ENCODE measurements around the gene TBC1D20.

The TBC1D20 gene

DNA sequence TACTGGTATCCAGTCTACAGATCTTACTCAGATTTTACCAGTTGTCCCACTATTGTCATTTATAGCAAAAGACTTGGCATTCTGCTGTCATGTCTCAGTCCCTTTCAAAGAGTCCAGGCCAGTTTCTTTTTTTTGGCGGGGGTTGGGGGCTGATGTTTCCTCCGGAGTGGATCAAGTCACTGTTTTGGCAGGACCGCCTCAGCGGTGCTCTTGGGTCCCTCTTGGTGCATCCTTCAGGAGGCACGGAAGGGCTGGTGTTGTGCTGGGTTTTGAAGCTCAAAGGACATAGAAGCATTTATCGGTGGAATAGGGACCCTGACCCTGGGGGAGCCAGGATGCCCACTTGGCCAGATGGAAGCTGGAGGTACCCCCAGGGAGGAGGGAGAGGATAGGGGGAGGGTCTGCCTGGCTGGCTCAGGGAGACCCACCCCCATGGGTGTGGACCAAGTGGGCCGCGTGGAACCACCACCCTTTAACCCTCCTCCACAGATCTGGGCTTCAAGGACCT lies 43.4 kb downstream of the TBC1D20 start:
- DNase-seq: no peak

DNA sequence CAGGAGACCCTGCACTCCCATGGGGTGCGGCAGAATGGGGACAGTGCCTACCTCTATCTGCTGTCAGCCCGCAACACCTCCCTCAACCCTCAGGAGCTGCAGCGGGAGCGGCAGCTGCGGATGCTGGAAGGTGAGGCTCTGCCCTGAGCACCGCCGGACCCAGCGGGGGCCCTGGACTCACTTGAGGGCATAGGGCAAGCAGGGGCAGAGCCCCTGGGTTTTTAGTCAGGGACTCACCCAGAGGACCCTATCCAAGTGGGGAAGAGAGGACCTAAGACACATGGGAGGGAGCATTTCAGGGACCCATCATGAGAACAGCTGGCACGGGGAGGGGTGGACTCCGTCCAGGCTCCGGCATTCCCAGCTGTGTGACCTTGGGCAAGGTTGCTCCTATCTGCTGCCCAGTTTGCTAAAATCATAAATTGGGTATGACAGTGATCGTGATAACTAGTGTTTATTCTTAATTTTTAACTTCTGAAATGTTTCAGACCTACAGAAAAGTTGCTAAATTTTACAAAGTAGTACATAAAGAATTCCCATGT lies 44.5 kb downstream of the TBC1D20 start:
- no peak for DNase-seq

- no peak for DNase-seq
Observed at GRCh38 chr20:416950-417800, 45.2 kb downstream of the TBC1D20 start.

DNA sequence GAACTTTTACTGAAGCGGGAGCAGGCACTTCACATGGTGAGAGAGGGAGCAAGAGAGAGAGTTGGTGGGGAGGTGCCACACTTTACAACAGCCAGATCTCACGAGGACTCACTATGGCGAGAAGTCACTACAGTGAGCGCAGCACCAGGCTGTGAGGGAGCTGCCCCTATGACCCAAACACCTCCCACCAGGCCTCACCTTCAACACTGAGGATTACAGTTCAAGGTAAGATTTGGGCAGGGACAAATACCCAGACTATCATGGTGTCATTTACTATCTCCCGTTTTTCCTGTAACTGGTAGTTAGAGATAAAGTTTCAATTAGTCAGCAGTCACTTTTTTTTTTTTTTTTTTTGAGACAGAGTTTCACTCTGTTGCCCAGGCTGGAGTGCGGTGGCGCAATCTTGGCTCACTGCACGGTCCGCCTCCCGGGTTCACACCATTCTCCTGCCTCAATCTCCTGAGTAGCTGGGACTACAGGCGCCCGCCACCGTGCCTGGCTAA lies 46.5 kb downstream of the TBC1D20 start:
- DNase-seq: no peak

- DNase-seq: no peak
Observed at GRCh38 chr20:414161-414560, 48.2 kb downstream of the TBC1D20 start.

DNA sequence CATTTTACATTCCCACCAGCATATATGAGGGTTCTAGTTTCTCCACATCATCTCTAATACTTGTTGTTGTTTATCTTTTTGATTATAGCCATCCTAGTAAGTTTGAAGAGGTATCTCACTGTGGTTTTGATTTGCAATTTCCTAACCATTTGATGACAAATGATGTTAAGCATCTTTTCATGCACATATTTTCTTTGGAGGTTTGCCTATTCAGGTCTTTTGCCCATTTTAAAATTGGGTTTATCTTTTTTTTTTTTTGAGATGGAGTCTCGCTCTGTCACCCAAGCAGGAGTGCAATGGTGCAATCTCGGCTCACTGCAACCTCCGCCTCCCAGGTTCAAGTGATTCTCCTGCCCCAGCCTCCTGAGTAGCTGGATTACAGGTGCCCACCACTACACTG lies 50.3 kb downstream of the TBC1D20 start:
- DNase-seq: no peak

DNA sequence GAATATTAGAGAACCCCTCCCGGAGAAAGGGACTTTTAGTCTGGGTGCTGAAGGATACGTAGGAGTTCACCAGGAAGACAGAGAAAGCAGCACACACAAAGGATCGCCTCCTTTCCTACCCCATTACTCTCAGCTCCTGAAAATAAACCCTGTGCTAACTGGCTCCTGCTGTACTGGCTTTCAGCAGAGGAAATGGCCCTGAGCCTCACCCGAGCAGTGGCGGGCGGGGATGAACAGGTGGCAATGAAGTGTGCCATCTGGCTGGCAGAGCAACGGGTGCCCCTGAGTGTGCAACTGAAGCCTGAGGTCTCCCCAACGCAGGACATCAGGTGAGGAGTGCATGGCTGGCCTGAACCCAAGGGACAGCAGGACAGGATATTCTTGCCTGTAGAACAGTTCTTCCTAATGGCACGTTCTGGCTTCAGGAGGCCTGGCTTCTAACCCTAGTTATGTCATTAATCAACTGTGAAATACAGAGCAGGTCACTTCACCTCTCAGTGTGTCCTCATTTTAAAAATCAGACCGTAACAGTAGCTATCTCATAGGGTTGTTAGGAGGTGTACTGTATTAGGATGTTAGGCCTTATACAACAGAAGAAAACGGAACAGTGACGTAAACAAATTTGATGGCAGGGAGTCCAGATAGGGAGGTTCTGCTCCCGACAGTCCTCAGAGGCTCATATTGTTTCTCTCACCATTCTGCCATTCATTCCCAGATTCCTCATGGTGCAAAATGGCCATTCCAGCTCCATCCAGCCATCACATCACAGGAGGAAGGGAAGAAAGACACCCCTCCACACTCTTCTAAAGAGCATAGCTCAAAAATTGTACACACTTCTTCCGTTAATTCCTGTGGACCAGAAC lies 52.4 kb downstream of the TBC1D20 start:
- no peak for DNase-seq

GRCh38 chr20:408843-409696 lies 53.3 kb downstream of the TBC1D20 start:
- DNase-seq: no peak

GRCh38 chr20:407953-408842 lies 54.1 kb downstream of the TBC1D20 start, which contains the start of gene RBCK1:
RBCK1 (plus strand) TSS chr20:408299; CDS start chr20:408758, 459 bp downstream.
- DNase-seq: peak; percentile 30

GRCh38 chr20:407133-407952 lies 55.0 kb downstream of the TBC1D20 start:
- peak; percentile 55 for DNase-seq

DNA sequence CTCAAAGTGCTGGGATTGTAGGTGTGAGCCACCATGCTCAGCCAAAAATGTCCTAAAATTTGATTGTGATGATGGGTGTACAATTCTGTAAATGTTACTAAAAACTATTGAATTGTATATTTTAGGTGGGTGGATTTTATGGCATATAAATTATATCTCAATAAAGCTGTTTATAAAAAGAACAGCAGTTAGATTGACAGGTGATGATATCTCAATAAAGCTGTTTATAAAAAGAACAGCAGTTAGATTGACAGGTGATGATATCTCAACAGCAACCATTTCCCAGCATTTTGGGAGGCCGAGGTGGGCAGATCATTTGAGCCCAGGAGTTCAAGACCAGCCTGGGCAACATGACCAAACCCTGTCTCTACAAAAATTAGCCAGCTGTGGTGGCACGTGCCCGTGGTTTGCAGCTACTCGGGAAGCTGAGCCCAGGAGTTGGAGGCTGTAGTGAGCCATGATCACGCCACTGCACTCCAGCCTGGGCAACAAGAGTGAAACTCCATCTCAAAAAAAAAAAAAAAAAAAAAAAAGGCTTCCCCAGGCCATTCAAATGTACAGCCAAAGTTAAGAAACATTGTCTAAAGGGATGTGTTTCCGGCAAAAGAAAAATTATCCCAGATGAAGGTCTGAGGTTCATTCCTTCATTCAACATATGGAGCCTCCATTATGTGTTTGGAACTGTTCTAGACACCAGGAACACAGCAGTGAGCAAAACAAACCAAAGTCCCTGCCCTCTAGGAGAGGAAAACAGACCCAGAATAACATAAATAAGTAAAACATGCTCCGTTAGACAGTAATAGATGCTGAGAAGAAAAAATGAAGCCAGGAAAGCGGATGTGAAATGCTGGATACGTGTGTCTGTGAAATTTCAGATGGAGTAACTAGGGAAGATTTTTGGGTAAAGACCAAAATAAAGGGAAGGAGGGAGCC lies 55.9 kb downstream of the TBC1D20 start:
- no peak for DNase-seq

GRCh38 chr20:404088-404487 lies 58.2 kb downstream of the TBC1D20 start:
- no peak for DNase-seq

DNA sequence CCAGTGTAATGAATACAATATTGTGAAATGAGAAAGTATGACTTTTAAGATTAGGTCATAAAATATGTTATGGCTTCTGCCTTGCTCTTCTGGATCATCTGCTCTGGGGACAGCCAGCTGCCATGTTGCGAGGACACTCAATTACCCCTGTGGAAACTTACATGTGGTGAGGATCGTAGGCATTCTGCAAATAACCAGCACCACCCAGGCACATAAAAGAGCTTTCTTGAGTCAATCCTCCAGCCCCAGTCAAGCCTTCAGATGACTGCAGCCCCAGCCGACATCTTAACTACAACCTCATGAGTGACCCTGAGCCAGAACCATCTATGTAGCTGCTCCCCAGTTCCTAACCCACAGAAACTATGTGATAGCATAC lies 58.8 kb downstream of the TBC1D20 start:
- DNase-seq: no peak

GRCh38 chr20:402898-403581 lies 59.3 kb downstream of the TBC1D20 start:
- DNase-seq: no peak

DNA sequence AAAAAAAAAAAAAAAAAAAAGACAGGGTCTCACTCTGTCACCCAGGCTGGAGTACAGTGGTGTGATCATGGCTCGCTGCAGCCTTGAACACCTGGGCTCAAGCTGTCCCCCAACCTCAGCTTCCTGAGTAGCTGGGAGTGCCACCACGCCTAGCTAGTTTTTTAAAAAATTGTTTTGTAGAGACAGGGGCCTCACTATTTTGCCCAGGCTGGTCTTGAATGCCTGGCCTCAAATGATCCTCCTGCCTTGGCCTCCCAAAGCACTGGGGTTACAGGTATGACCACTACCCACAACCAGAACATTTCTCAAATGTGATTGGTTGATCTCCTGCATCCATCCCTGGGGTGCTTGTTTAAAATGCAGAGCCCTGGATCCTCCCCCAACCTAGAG lies 59.8 kb downstream of the TBC1D20 start:
- DNase-seq: no peak

DNA sequence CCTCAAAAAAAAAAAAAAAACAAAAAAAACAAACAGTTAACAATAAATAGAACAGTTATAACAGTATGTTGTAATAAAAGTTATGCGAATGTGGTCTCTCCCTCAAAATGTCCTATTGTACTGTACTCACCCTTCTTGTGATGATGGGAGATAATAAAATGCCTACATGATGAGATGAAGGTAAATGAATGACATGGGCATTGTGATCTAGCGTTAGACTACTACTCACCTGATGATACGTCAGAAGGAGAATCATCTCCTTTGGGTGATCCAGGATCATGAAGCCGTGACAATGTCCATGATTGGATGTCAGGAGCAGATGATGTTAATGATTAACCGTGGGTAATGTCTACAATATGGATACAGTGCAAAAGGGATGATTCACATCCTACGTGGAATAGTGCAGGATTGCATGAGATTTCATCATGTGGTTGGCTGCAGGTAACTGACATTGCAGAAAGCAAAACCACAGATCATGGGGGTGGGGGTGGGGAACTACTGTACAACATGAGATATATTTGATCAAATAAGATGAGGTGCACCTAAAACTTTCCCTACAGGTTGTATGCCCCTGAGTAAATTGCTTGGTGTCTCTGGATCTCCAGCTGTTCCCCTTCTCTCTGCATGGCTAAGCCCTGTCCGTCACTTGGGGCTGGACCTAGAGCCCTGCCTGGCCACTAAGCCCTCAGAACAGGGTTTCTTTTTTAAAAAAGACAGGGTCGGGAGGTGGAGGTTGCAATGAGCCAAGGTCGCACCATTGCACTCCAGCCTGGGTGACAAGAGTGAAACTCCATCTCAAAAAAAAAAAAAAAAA lies 60.4 kb downstream of the TBC1D20 start:
- no peak for DNase-seq

- DNase-seq: no peak
Observed at GRCh38 chr20:400454-401275, 61.7 kb downstream of the TBC1D20 start.

Data from NCI-H446 treated with DMSO at 0.1 percent for 48 hours (cell line).